ENCODE results near the gene PDLIM3. TPM values are rescaled to one million over a fixed set of nuclear protein-coding genes. Genes with fewer than 3 reads are reported as not detected.

Gene PDLIM3
- total and polyA plus RNA-seq, 9 of the 15 experiments (the other 6 are each of a cell fraction or from before 2014, with no cell fraction given): 0.06 TPM; not detected in 8

GRCh38 chr4:185471235-185472102 is 63.8 kb downstream of the PDLIM3 start, which contains the start of gene CCDC110 (continued):
- TF ChIP-seq PCBP1 (IDR thresholded peaks at IDR 0.05; ENCODE audit: low read depth, low read length, poor library complexity, severe bottlenecking): peak; percentile 54
- no peak for TF ChIP-seq ZNF57 (CRISPR knock-in tag; IDR thresholded peaks at IDR 0.05)
- no peak for TF ChIP-seq ZNF174 (CRISPR knock-in tag; IDR thresholded peaks at IDR 0.05)
- TF ChIP-seq SMAD4 (CRISPR knock-in tag; conservative IDR thresholded peaks at IDR 0.05): peak; percentile 44; the same call in 1 of the 2 replicates
- no peak for TF ChIP-seq ELF2 (CRISPR knock-in tag; IDR thresholded peaks at IDR 0.05)
- no peak for TF ChIP-seq ZNF184 (CRISPR knock-in tag; IDR thresholded peaks at IDR 0.05)
- no peak for TF ChIP-seq NFYB (IDR thresholded peaks at IDR 0.05; ENCODE audit: extremely low read depth, insufficient read length)
- no peak for TF ChIP-seq ZNF347 (CRISPR knock-in tag; IDR thresholded peaks at IDR 0.05; ENCODE audit: low read depth)
- peak; percentile 85 for TF ChIP-seq RB1 (IDR thresholded peaks at IDR 0.05; ENCODE audit: low read depth)
- no peak for TF ChIP-seq ZZZ3 (IDR thresholded peaks at IDR 0.05)
- peak in 1 of 3 experiments; percentile 30 for TF ChIP-seq YY1 (IDR thresholded peaks at IDR 0.05; ENCODE audit: borderline replicate concordance in 1 of 3, control insufficient read depth in 1 of 3, extremely low read depth in 1 of 3, insufficient read depth in 3 of 3, insufficient read length in 1 of 3, insufficient replicate concordance in 2 of 3, low read depth in 1 of 3, low read length in 2 of 3)
- TF ChIP-seq RBM15 (IDR thresholded peaks at IDR 0.05; ENCODE audit: insufficient read depth, low read length): no peak
- TF ChIP-seq CTBP1 (IDR thresholded peaks at IDR 0.05; ENCODE audit: borderline replicate concordance): peak; percentile 88
- no peak for TF ChIP-seq ZNF830 (CRISPR knock-in tag; IDR thresholded peaks at IDR 0.05)

Measured in K562 (cell line).